ENCODE measurements around the gene SCFD1.

DNA sequence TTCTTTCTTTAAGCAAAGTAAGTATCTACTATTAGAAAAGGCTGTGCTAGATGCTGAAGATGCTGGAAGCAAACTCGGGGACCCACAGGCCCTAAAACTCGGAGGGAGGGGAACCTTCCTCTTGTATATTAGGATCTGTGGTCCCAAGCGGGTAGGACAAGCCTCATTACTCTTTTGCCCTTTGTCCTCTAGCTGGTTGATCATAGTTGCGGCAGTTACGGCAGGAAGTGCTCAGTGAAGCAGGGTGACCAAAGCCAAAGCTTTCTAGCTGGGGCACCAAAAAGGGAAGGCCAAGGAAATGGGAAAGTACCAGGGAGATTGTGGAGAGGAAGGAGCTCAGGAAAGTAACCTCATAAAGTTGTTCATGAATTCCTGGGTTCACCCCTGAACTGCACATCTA lies 76.3 kb downstream of the SCFD1 start:
- TF ChIP-seq, protein P1, sequence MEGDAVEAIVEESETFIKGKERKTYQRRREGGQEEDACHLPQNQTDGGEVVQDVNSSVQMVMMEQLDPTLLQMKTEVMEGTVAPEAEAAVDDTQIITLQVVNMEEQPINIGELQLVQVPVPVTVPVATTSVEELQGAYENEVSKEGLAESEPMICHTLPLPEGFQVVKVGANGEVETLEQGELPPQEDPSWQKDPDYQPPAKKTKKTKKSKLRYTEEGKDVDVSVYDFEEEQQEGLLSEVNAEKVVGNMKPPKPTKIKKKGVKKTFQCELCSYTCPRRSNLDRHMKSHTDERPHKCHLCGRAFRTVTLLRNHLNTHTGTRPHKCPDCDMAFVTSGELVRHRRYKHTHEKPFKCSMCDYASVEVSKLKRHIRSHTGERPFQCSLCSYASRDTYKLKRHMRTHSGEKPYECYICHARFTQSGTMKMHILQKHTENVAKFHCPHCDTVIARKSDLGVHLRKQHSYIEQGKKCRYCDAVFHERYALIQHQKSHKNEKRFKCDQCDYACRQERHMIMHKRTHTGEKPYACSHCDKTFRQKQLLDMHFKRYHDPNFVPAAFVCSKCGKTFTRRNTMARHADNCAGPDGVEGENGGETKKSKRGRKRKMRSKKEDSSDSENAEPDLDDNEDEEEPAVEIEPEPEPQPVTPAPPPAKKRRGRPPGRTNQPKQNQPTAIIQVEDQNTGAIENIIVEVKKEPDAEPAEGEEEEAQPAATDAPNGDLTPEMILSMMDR (IDR thresholded peaks at IDR 0.05), result no peak
- TF ChIP-seq POLR2AphosphoS5 (IDR thresholded peaks at IDR 0.05) (no peak), POLR2A (IDR thresholded peaks at IDR 0.05) (no peak), EP300 (IDR thresholded peaks at IDR 0.05; ENCODE audit: low read depth) (no peak)

Measured in transverse colon (tissue), 4 donors.